GM18520 (cell line): ENCODE measurements around the gene FBXO4.

Experiments used
- ATAC-seq: cut with Tn5 transposase; IDR thresholded peaks from one replicate; pipeline ENCODE4 v1.9.1; 2021; ENCODE audit not compliant: unreplicated experiment

The FBXO4 gene

GRCh38 chr5:41924872-41925554, at the start of gene FBXO4:
TSS of gene FBXO4 (plus strand) at chr5:41925281. CDS start at chr5:41925310, 29 bp downstream.
- ATAC-seq, result peak; percentile 97

GRCh38 chr5:41876678-41877077, 48.4 kb upstream of the FBXO4 start:
- ATAC-seq, result no peak

GRCh38 chr5:41877408-41877807, 47.7 kb upstream of the FBXO4 start:
- no peak for ATAC-seq

- no peak for ATAC-seq
Observed at GRCh38 chr5:41878173-41878572, 46.9 kb upstream of the FBXO4 start.

GRCh38 chr5:41878643-41879478, 46.2 kb upstream of the FBXO4 start:
- no peak for ATAC-seq

GRCh38 chr5:41882765-41883164, 42.3 kb upstream of the FBXO4 start:
- no peak for ATAC-seq

- ATAC-seq, result no peak
Observed at GRCh38 chr5:41883243-41883642, 41.8 kb upstream of the FBXO4 start.

- ATAC-seq, result no peak
Observed at GRCh38 chr5:41883936-41884335, 41.1 kb upstream of the FBXO4 start.

- ATAC-seq, result no peak
Observed at GRCh38 chr5:41885286-41885685, 39.8 kb upstream of the FBXO4 start.

GRCh38 chr5:41891066-41891707, 33.9 kb upstream of the FBXO4 start:
- no peak for ATAC-seq

GRCh38 chr5:41892031-41892430, 33.0 kb upstream of the FBXO4 start:
- no peak for ATAC-seq

GRCh38 chr5:41893074-41893851, 31.8 kb upstream of the FBXO4 start:
- peak; percentile 44 for ATAC-seq

GRCh38 chr5:41896230-41896629, 28.9 kb upstream of the FBXO4 start:
- ATAC-seq, result no peak

- ATAC-seq, result no peak
Observed at GRCh38 chr5:41903382-41903891, 21.6 kb upstream of the FBXO4 start.

GRCh38 chr5:41903892-41904799, 20.9 kb upstream of the FBXO4 start, which contains the start of gene RIMOC1:
TSS of gene RIMOC1 (plus strand) at chr5:41904344. CDS start at chr5:41904368, 24 bp downstream.
- ATAC-seq, result peak; percentile 97

GRCh38 chr5:41906151-41906550, 18.9 kb upstream of the FBXO4 start:
- no peak for ATAC-seq

GRCh38 chr5:41908374-41909079, 16.6 kb upstream of the FBXO4 start:
- ATAC-seq, result no peak

GRCh38 chr5:41918105-41918504, 7.0 kb upstream of the FBXO4 start:
- no peak for ATAC-seq

GRCh38 chr5:41921166-41921565, 3.9 kb upstream of the FBXO4 start:
- no peak for ATAC-seq
